PC-9 (cell line): ENCODE measurements around the gene SYNGR1.

Source experiments
- EZH2 ChIP-seq: fragments of 200-600 bp; sonication (generic); IDR thresholded peaks from 2 replicates; pipeline ENCODE4 v1.8.0; 2017; ENCODE audit warnings: antibody characterized with exemption, low read depth
- TF ChIP-seq, protein P1 (sequence below): fragments of 200-600 bp; sonication (generic); conservative IDR thresholded peaks from 2 replicates; pipeline ENCODE4 v1.6.1; 2017; ENCODE audit warnings: mixed run types, antibody characterized with exemption, mild to moderate bottlenecking, moderate library complexity

DNA sequence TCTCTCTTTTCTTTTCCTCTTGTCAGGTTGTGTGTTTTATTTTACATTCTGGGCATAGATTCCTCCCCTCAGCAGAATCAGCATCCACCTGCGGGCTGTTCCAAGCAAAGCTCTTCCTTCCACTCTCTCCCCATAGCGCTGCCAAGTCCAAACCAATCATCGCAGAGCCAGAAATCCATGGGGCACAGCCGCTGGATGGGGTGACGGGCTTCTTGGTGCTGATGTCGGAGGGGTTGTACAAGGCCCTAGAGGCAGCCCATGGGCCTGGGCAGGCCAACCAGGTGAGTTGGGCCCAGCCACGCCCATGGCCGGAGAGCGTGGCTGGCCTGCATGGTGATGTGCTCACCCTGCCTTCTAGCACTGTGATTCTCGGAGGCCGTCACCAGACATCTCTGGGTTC lies 71.9 kb downstream of the SYNGR1 start:
- TF ChIP-seq, protein P1, sequence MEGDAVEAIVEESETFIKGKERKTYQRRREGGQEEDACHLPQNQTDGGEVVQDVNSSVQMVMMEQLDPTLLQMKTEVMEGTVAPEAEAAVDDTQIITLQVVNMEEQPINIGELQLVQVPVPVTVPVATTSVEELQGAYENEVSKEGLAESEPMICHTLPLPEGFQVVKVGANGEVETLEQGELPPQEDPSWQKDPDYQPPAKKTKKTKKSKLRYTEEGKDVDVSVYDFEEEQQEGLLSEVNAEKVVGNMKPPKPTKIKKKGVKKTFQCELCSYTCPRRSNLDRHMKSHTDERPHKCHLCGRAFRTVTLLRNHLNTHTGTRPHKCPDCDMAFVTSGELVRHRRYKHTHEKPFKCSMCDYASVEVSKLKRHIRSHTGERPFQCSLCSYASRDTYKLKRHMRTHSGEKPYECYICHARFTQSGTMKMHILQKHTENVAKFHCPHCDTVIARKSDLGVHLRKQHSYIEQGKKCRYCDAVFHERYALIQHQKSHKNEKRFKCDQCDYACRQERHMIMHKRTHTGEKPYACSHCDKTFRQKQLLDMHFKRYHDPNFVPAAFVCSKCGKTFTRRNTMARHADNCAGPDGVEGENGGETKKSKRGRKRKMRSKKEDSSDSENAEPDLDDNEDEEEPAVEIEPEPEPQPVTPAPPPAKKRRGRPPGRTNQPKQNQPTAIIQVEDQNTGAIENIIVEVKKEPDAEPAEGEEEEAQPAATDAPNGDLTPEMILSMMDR = no peak
- no peak for TF ChIP-seq EZH2
